Fibroblast of peridontal ligament (primary cell): Measurements from ENCODE around the gene INCENP.
"Not testable (repeated sequence)": the region's sequence is repeated elsewhere in the genome, so short reads cannot be mapped to it uniquely, and the experiment has no call there.

ENCODE experiments used
- DNase-seq: peaks from one replicate; pipeline ENCODE4 v3.0.0-alpha.2; 2010; ENCODE audit errors: extremely low read depth

Gene INCENP

GRCh38 chr11:62123669-62124185, at the start of gene INCENP:
Gene INCENP (plus strand): TSS chr11:62124011. CDS start chr11:62128162, 4,151 bp downstream.
- DNase-seq: peak; percentile 99

GRCh38 chr11:62075438-62075837, 48.4 kb upstream of the INCENP start:
- DNase-seq: no peak

- peak; percentile 18 for DNase-seq
Observed at GRCh38 chr11:62077132-62077531, 46.7 kb upstream of the INCENP start.

DNA sequence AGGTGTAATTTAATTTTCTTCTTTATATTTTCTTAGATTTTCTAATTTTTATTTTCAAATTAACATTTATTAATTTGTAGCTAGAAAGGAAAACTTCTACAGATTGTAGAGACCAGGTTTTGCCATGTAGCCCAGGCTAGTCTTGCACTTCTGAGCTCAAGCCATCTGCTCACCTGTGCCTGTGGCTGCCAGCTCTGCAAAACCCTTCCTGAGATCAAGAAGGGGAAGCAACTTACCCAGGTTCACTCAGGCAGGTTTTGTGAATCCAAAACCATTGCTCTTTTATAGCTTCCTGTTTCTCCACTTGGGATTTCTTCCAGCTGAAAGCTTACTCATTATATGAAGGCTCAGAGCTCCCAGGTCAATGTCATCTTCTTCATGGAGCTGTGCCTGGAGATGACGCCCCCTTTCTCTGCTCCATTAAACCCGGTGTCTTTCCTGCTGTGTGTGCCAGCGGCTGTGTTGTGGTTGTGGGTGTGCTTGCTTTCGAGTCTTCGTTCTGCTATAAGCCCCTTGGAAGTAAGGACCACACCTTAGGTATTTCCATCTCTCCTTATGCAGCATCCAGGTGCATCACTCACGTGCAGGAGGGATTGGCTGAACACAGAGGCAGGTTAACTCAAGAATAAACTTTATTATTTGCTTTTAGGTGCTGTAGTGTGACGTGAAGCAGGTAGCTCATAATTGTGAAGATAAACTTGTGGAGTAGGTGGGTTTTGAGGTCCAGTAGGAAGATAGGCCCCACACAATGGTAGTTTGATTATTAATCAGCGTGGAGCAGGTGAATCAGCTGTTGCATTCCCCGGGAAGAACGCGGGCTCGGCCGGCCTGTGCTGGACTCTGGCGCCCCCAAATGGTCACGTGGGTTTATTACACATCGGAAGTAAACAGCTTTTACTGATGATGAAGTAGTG, 42.2 kb upstream of the INCENP start:
- peak; percentile 76 for DNase-seq

DNA sequence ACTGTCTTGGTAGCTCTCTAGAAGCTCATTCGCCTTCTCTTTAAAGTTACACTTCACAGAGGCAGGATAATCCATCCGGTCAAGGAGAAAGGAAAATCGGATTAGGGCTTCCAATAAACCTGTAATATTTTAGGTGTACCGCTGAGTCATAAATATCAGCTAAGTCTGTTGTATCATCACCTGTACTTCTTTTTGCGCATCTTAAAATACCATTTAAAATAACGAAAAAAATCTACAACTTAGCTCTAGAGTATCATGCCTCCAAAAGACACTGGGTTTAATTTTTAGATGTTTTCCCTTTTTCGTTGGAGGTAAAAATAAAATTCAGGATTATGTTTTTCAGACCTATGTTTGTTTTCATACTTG, 41.5 kb upstream of the INCENP start:
- DNase-seq: no peak

GRCh38 chr11:62084801-62085200, 39.0 kb upstream of the INCENP start:
- DNase-seq: not testable (repeated sequence)

- no peak for DNase-seq
Observed at GRCh38 chr11:62087694-62088093, 36.1 kb upstream of the INCENP start.

DNA sequence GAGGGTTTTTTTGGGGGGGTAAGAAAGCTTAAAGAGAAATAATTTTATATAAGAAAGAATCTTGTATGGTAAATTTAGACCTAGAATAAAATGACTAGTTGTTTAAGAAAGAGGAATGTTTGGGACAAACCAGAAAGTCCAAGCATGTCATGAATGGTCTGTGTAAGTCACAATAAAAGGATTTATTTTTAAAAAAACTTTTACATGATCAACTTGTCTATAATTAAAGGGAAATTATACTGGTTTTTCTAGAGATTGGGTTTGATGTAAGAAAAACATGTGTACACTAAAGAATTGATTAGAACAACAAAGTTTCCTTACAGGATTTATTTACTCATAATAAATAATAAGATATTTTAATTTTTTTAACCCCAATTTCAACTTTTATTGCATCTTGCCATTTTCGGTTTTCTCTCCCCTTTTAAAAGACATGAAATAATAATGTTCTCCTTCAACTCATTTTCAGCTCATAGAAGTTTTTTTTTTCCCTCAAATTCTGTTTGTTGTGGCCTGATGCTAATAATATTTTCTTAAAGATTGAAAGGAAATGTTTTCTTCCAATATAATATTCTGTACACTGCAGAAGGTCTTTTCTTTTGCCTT, 35.4 kb upstream of the INCENP start:
- DNase-seq: no peak

GRCh38 chr11:62103141-62103540, 20.7 kb upstream of the INCENP start:
- no peak for DNase-seq

- DNase-seq: no peak
Observed at GRCh38 chr11:62103986-62104385, 19.8 kb upstream of the INCENP start.

GRCh38 chr11:62104816-62105653, 18.8 kb upstream of the INCENP start:
- DNase-seq: peak; percentile 93

DNA sequence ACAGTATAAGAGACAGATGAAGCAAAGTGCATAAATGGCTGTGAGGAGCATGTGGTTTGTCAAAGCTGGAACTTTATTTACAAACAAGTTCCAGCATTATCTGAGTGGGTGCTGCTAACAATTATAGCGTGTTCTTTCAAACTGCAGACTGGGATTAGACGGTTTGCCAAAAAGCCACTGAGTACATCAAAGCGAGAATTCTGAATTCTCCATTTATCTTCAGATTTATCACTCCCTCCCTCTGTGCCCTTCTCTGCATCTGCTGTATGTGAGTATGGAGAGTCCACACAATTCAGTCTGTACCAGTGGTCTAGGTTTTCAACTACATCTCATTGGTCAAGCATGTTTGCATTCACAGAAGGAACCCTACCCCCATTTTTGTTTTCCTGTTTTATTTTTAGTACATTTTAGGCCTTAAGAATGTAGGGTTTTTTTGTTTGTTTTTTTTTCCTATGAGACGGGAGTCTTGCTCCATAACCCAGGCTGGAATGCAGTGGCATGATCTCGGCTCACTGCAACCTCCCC, 18.1 kb upstream of the INCENP start:
- peak; percentile 79 for DNase-seq

DNA sequence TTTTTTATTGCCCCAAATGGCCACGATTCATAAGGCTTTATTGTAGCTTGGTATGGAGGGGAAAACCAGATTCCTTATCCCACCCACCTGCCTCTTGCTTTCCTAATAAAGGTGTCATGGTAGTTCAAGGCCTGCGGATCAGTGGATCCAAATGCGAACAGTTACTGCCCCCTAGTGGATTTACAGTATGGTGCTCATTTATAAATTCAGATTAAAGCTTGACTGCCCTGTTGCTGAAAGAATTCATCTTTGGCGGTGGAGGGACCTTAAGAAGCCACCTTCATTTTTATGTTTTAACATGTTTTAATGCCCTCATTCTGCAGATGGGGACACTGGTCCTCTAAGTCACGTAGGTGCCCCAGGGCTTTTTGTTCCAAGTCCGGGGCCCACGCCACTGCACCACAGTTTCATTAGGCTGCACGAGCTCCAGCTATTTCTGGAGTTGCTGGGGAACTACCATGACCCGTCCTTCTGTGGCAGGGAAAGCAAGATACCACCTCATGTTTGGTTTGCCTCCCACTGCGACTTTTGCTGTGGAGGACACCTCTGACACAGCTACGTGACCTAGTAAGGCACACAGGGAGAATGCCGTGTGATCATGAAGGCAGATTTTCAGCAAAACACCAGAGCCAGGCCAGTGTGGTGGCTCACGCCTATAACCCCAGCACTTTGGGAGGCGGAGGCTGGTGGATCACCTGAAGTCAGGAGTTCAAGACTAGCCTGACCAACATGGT, 15.6 kb upstream of the INCENP start:
- DNase-seq: peak; percentile 83

DNA sequence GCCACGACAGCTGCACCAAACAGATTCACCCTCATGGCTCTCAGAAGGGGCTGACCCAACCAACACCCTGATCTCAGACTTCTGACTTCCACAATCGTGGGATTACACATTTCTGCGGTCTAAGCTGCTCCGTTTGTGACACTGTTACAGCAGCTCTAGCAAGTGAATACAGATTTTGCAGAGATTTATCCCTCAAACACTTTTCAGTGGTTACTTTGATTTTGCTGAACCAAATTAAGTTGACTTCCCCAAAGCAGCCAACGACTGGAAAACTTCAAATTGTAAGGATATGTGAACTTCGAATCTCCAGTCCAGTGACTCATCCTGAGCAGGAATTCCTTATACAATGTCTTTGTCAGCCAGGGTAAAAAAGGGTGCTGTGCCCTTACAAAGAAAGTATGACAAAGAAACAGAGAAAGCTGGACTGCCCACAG, 14.8 kb upstream of the INCENP start:
- DNase-seq: peak; percentile 76

DNA sequence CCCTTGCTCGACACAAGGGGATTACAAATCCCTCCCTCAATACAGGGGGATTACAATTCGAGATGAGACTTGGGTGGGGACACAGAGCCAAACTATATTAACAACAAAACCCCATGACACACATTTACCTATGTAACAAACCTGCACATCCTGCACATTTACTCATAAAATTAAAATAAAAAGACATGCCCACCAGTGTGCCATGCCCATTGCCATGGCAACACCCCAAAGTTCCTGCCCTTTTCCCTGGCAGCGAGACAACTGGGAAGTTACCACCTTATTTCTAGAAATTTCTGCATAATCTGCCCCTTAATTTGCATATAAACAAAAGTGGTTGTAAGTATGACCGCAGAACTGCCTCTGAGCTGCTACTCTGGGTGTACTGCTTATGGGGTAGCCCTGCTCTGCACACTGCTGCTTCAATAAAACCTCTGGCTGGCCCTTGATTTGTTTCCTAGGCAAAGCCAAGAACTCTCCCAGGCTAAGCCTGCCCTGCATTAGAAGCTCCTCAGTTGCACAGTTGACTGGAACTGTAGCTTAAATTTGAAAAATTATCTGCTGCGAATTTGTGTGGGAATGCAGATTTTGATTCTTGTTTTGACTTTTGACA, 8.6 kb upstream of the INCENP start:
- no peak for DNase-seq

DNA sequence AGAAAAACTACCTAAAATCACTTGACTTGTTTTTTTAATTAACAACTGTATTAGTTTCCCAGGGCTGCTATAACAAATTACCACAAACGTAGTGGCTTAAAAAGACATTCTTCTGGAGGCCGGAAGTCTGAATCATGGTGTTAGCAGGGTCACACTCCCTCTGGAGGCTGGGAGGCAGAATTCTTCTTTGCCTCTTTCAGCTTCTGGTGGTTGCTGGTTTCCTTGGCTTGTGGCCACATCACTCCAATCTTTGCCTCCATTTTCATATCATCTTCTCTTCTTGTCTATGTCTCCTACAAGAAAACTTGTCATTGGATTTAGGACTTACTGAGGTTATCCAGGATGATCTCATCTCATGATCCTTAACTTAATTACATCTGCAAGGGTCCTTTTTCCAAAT, 7.4 kb upstream of the INCENP start:
- DNase-seq: no peak

GRCh38 chr11:62119569-62119968, 4.2 kb upstream of the INCENP start:
- no peak for DNase-seq

GRCh38 chr11:62120001-62120400, 3.8 kb upstream of the INCENP start:
- no peak for DNase-seq

GRCh38 chr11:62120431-62120830, 3.4 kb upstream of the INCENP start:
- no peak for DNase-seq

DNA sequence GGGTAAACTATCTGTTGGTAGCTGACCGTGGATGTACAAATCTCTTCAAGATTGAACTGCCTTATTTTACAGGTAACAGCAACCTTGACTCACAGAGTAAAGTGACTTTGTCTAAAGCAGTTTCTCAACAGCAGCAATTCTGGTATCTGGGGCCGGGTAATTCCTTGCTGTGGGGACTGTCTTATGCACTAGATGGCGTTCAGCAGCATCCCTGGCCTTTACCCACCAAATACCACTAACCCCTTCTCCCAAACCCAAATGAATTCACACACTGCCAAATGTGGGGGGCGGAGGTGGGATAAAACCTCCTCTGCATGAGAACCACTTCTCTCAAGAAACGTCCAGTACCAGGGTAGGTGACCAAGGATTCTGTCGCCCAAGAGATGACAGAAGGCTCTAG, 1.7 kb upstream of the INCENP start:
- no peak for DNase-seq
